Neural crest cell (in vitro differentiated cells): Measurements from ENCODE around the gene PATL2. TPM values are rescaled to one million over a fixed set of nuclear protein-coding genes. Genes with fewer than 3 reads are reported as not detected.
A peak's percentile ranks its signal among the peaks of the same experiment; 100 is the strongest.
"Not testable (repeated sequence)": the region's sequence is repeated elsewhere in the genome, so short reads cannot be mapped to it uniquely, and the experiment has no call there.

Source experiments
- DNase-seq: peaks from one replicate; pipeline ENCODE4 v3.0.0; 2021; ENCODE audit warnings: low read depth, mixed read lengths, low spot score
- H3K27ac Mint-ChIP-seq: one replicate; pipeline ENCODE4 v1.8.0; 2021; ENCODE audit warnings: mild to moderate bottlenecking, mixed read lengths; ENCODE audit not compliant: unreplicated experiment
- H3K27me3 Mint-ChIP-seq: 2 replicates; pipeline ENCODE4 v1.8.0; 2021; ENCODE audit warnings: low read depth, mild to moderate bottlenecking, mixed read lengths
- H3K36me3 Mint-ChIP-seq: 2 replicates; pipeline ENCODE4 v1.8.0; 2021; ENCODE audit warnings: low read depth, mild to moderate bottlenecking, mixed read lengths
- H3K4me1 Mint-ChIP-seq: 2 replicates; pipeline ENCODE4 v1.8.0; 2021; ENCODE audit warnings: mixed read lengths
- H3K4me3 Mint-ChIP-seq: one replicate; pipeline ENCODE4 v1.8.0; 2021; ENCODE audit warnings: mild to moderate bottlenecking, mixed read lengths
- H3K9me3 Mint-ChIP-seq: 2 replicates; pipeline ENCODE4 v1.8.0; 2021; ENCODE audit warnings: mixed read lengths
- total RNA-seq: library from RNA; stranded (reverse); gene quantifications from 2 replicates; pipeline ENCODE4 v1.2.1, GENCODE V29; 2021
- TF ChIP-seq, protein P1 (sequence below): fragments of 200-600 bp; sonication (generic); conservative IDR thresholded peaks from 2 replicates; pipeline ENCODE4 v1.5.0; 2021; ENCODE audit warnings: antibody characterized with exemption, mild to moderate bottlenecking

PATL2 gene
- total RNA-seq, 1 donor from 2014 or later: 0.35 TPM

DNA sequence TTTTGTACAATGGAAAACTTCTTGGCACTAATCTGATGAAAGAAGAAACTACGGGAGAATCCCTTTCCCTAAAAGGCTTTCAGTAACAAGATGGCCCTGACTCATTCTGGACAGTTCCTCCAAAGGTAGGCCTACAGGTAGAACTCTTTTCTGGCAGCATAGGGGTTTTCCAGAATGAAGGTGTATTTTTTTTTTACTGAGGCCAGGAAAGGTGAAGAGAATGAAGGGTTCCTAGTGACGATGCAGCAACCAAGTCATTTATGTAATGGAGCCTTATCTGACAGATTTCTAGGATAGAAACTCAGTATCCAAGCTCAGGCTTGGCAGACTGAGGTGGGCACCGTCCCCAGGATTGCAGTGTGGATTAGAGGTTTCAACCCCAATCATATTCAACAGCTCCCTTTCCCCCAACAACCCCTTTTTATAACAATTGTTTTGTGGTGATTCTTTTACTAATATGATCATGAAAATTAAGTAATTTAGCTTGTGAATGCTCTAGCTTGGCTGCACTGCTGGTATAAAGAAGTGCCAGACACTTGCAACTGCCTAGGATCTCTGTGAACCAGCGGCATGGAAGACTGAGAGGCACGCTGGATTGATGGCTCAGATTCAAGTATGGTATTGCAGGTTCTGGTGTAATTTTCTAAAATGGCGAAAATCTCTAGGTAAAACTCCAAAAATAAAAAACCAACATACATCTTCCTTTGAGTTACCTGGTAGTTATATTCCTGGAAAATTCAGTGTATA, 16.5 kb upstream of the PATL2 start:
- Mint-ChIP-seq H3K27ac (peak overlapping the region; percentile 43), H3K9me3 (no peaks in the 10 kb centered on the region), H3K4me1 (peaks cover 28% of the 10 kb centered on the region), H3K27me3 (no peaks in the 10 kb centered on the region), H3K36me3 (no peaks in the 10 kb centered on the region), H3K4me3 (peak overlapping the region; percentile 77)
- TF ChIP-seq, protein P1, sequence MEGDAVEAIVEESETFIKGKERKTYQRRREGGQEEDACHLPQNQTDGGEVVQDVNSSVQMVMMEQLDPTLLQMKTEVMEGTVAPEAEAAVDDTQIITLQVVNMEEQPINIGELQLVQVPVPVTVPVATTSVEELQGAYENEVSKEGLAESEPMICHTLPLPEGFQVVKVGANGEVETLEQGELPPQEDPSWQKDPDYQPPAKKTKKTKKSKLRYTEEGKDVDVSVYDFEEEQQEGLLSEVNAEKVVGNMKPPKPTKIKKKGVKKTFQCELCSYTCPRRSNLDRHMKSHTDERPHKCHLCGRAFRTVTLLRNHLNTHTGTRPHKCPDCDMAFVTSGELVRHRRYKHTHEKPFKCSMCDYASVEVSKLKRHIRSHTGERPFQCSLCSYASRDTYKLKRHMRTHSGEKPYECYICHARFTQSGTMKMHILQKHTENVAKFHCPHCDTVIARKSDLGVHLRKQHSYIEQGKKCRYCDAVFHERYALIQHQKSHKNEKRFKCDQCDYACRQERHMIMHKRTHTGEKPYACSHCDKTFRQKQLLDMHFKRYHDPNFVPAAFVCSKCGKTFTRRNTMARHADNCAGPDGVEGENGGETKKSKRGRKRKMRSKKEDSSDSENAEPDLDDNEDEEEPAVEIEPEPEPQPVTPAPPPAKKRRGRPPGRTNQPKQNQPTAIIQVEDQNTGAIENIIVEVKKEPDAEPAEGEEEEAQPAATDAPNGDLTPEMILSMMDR: no peak
- no peak for DNase-seq

GRCh38 chr15:44726568-44727484, 15.7 kb upstream of the PATL2 start:
- Mint-ChIP-seq H3K9me3 (no peaks in the 10 kb centered on the region), H3K27ac (no peak overlapping the region), H3K4me3 (peak overlapping the region; percentile 49), H3K36me3 (no peaks in the 10 kb centered on the region), H3K27me3 (no peaks in the 10 kb centered on the region), H3K4me1 (peaks cover 23% of the 10 kb centered on the region)
- TF ChIP-seq, protein P1: no peak
- DNase-seq: no peak

- H3K9me3 Mint-ChIP-seq: no peaks in the 10 kb centered on the region
- no peaks in the 10 kb centered on the region for H3K27me3 Mint-ChIP-seq
- H3K27ac Mint-ChIP-seq: no peak overlapping the region
- TF ChIP-seq, protein P1: no peak
- DNase-seq: no peak
- H3K36me3 Mint-ChIP-seq: no peaks in the 10 kb centered on the region
- H3K4me3 Mint-ChIP-seq: peak overlapping the region; percentile 42
- H3K4me1 Mint-ChIP-seq: peaks cover 23% of the 10 kb centered on the region
Observed at GRCh38 chr15:44726136-44726535, 15.0 kb upstream of the PATL2 start.

GRCh38 chr15:44722011-44722410, 10.9 kb upstream of the PATL2 start:
- Mint-ChIP-seq H3K36me3 (no peaks in the 10 kb centered on the region), H3K4me1 (peaks cover 4% of the 10 kb centered on the region), H3K4me3 (no peak overlapping the region), H3K27me3 (no peaks in the 10 kb centered on the region), H3K9me3 (no peaks in the 10 kb centered on the region), H3K27ac (no peak overlapping the region)
- TF ChIP-seq, protein P1: no peak
- no peak for DNase-seq

- no peaks in the 10 kb centered on the region for H3K27me3 Mint-ChIP-seq
- peaks cover under 1% of the 10 kb centered on the region for H3K36me3 Mint-ChIP-seq
- H3K27ac Mint-ChIP-seq: no peak overlapping the region
- DNase-seq: no peak
- TF ChIP-seq, protein P1: no peak
- no peaks in the 10 kb centered on the region for H3K4me1 Mint-ChIP-seq
- H3K9me3 Mint-ChIP-seq: no peaks in the 10 kb centered on the region
- no peak overlapping the region for H3K4me3 Mint-ChIP-seq
Observed at GRCh38 chr15:44720460-44721176, 9.5 kb upstream of the PATL2 start.

DNA sequence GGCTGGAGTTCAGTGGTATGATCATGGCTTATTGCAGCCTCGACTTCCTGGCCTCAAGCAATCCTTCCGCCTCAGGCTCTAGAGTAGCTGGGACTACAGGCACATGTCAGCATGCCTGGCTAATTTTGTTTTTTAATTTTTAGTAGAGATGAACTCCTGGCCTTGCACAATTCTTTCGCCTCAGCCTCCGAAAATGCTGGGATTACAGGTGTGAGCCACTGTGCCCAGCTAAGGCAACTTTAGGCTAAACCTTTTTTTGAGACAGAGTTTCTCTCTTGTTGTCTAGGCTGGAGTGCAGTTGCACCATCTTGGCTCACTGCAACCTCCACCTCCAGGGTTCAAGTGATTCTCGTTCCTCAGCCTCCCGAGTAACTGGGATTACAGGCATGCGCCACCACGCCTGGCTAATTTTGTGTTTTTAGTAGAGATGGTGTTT, 8.9 kb upstream of the PATL2 start:
- H3K27me3 Mint-ChIP-seq, H3K36me3 Mint-ChIP-seq, DNase-seq, H3K9me3 Mint-ChIP-seq, H3K27ac Mint-ChIP-seq, H3K4me1 Mint-ChIP-seq, H3K4me3 Mint-ChIP-seq: not testable (repeated sequence)
